ENCODE data around the gene CBARP. TPM values are rescaled to one million over a fixed set of nuclear protein-coding genes. Genes with fewer than 3 reads are reported as not detected.

Gene CBARP
- total and polyA plus RNA-seq, 2 experiments from 2014 or later: 0.41 to 4.5 TPM

GRCh38 chr19:1268226-1269064, 30.6 kb upstream of the CBARP start:
- H4K20me1 ChIP-seq (ENCODE audit: insufficient read depth): no peaks in the 10 kb centered on the region
- no peak overlapping the region for H2AFZ ChIP-seq
- peaks cover 32% of the 10 kb centered on the region for H3F3A ChIP-seq (ENCODE audit: insufficient read depth)

DNA sequence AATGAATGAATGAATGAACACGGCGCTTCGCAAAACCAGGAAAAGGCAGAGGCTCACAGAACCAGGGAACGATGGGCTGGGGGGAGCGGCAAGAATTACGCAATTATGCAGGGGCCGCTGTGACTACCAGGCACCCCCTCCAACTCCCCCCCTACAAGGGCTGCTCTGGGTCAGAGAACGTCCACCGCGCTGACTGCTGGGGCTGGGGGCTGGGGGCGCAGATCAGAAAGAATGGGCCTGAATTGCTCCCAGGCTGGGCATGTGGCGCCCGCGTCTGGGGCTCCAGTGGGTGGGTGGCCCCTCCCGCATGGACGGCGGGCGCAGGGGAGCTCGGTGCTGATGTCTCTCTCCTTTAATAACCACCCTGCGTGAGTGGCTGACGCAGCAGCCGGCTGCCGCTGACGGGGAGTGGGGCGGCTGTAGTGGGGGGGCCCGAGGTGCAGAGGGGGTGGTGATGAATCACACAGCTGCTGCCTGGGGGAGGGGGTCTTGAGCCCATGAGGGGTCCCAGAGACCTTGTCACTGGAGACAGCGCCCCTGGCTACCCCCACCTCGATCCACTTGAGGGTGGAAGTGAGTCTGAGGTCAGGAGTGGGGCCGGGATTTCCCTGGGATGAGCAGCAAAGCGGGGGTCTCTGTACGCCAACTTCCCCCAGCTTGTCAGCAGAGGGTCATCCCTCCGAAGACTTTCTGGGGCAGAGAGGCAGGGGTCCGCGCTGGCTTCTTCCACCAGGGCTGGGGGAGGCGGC, 29.8 kb upstream of the CBARP start:
- H3K4me3 ChIP-seq: peak overlapping the region; percentile 76
- no peak for TF ChIP-seq EZH2phosphoT487 (IDR thresholded peaks at IDR 0.05; ENCODE audit: insufficient read depth, low read depth)
- no peak for TF ChIP-seq EZH2 (IDR thresholded peaks at IDR 0.05; ENCODE audit: insufficient read depth, poor library complexity, severe bottlenecking)
- in situ Hi-C loops (cut with MboI): no loop called here
- peaks cover 42% of the 10 kb centered on the region for H3K4me1 ChIP-seq (ENCODE audit: insufficient read depth)
- no peaks in the 10 kb centered on the region for H3K27me3 ChIP-seq (replicated peaks; ENCODE audit: insufficient read depth)
- H3K9me3 ChIP-seq (ENCODE audit: low read depth): no peaks in the 10 kb centered on the region
- H3F3A ChIP-seq (ENCODE audit: insufficient read depth): peaks cover 27% of the 10 kb centered on the region
- H3K27ac ChIP-seq: peak overlapping the region; percentile 97; the same call in 1 of the 2 replicates
- no peak overlapping the region for H2AFZ ChIP-seq
- peak overlapping the region; percentile 90 for H3K9ac ChIP-seq
- H4K20me1 ChIP-seq (ENCODE audit: insufficient read depth): no peaks in the 10 kb centered on the region
- WGBS, 2 experiments (ENCODE audit: low coverage in 1 of 2, low lambda C conversion rate in 2 of 2, missing lambda C conversion rate in 2 of 2): 38 to 41% methylated on average over 33 to 35 of the region's 35 CpGs
- H3K79me2 ChIP-seq (ENCODE audit: insufficient read depth): peaks cover 44% of the 10 kb centered on the region
- peak; percentile 52 for DNase-seq
- peak overlapping the region; percentile 87 for H3K4me2 ChIP-seq (ENCODE audit: unreplicated experiment)
- peaks cover 17% of the 10 kb centered on the region; the same call in 1 of the 2 replicates for H3K36me3 ChIP-seq (ENCODE audit: low read depth)
- no peaks in the 10 kb centered on the region for H3K9me2 ChIP-seq (ENCODE audit: insufficient read depth)

More at GRCh38 chr19:1268226-1269064, 30.6 kb upstream of the CBARP start:
- in situ Hi-C loops (cut with MboI): no loop called here
- DNase-seq: no peak
- Histone ChIP-seq H3K9me2 (ENCODE audit: insufficient read depth) (no peaks in the 10 kb centered on the region), H3K36me3 (ENCODE audit: low read depth) (peaks cover 25% of the 10 kb centered on the region; the same call in 1 of the 2 replicates), H3K4me1 (ENCODE audit: insufficient read depth) (peaks cover 40% of the 10 kb centered on the region), H3K9ac (peak overlapping the region; percentile 63), H3K27ac (peak overlapping the region; percentile 73), H3K9me3 (ENCODE audit: low read depth) (no peaks in the 10 kb centered on the region), H3K4me2 (ENCODE audit: unreplicated experiment) (peak overlapping the region; percentile 18), H3K79me2 (ENCODE audit: insufficient read depth) (peaks cover 51% of the 10 kb centered on the region), H3K27me3 (replicated peaks; ENCODE audit: insufficient read depth) (no peaks in the 10 kb centered on the region), H3K4me3 (no peak overlapping the region)
- WGBS, 2 experiments (ENCODE audit: low coverage in 1 of 2, low lambda C conversion rate in 2 of 2, missing lambda C conversion rate in 2 of 2): 49 to 51% methylated on average over 31 to 40 of the region's 40 CpGs
- no peak for TF ChIP-seq EZH2 (IDR thresholded peaks at IDR 0.05; ENCODE audit: insufficient read depth, poor library complexity, severe bottlenecking)
- TF ChIP-seq EZH2phosphoT487 (IDR thresholded peaks at IDR 0.05; ENCODE audit: insufficient read depth, low read depth): no peak

- peak; percentile 79 for DNase-seq
- H3K4me3 ChIP-seq: peak overlapping the region; percentile 76
- H3K27ac ChIP-seq: peak overlapping the region; percentile 97
Observed at GRCh38 chr19:1266916-1267476, 29.2 kb upstream of the CBARP start.

More at GRCh38 chr19:1266916-1267476, 29.2 kb upstream of the CBARP start:
- Histone ChIP-seq H3K36me3 (ENCODE audit: low read depth) (peaks cover 10% of the 10 kb centered on the region; the same call in 1 of the 2 replicates), H3K9me3 (ENCODE audit: low read depth) (no peaks in the 10 kb centered on the region), H3F3A (ENCODE audit: insufficient read depth) (peaks cover 21% of the 10 kb centered on the region), H3K4me1 (ENCODE audit: insufficient read depth) (peaks cover 44% of the 10 kb centered on the region), H4K20me1 (ENCODE audit: insufficient read depth) (no peaks in the 10 kb centered on the region), H3K9me2 (ENCODE audit: insufficient read depth) (no peaks in the 10 kb centered on the region), H3K4me2 (ENCODE audit: unreplicated experiment) (peak overlapping the region; percentile 87), H3K79me2 (ENCODE audit: insufficient read depth) (peaks cover 37% of the 10 kb centered on the region), H3K9ac (peak overlapping the region; percentile 90), H2AFZ (0 out of 2 replicates have a peak overlapping the region, but pooled peaks have one; percentile 6), H3K27me3 (replicated peaks; ENCODE audit: insufficient read depth) (no peaks in the 10 kb centered on the region)
- in situ Hi-C loops (cut with MboI): no loop called here
- TF ChIP-seq EZH2 (IDR thresholded peaks at IDR 0.05; ENCODE audit: insufficient read depth, poor library complexity, severe bottlenecking) (no peak), EZH2phosphoT487 (IDR thresholded peaks at IDR 0.05; ENCODE audit: insufficient read depth, low read depth) (no peak)
- 2 to 3% methylated on average over 28 to 53 of the region's 59 CpGs for WGBS, 2 experiments (ENCODE audit: low coverage in 1 of 2, low lambda C conversion rate in 2 of 2, missing lambda C conversion rate in 2 of 2)

Data from GM23248 (cell line).